ENCODE data around the gene SARNP. TPM values are rescaled to one million over a fixed set of nuclear protein-coding genes. Genes with fewer than 3 reads are reported as not detected.

Gene SARNP
- polyA plus RNA-seq, 1 experiment: 178 TPM

DNA sequence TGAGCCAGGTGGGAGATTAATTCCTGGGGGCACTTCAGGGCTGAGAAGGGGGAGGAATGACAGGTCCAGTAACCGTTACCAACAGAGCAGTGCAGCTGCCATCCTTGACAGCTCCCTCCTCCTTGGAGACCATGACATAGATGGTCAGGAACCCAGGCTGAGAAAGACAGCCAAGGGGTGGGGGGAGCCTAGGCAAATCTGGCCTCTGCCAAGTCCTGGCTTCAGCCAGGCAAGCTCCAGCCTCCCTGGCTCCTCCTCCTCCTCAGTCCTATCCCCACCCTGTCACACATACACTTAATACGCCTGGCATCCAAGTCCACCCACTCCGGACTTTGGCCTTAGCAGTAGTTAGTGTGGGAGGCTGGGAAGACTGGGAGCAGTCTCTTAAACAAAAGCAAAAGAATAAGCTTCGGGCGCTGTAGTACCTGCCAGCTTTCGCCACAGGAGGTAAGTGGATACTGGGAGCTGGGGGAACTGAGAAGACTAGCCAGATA lies 97.4 kb downstream of the SARNP start, which contains the start of gene RDH5:
Gene RDH5, plus strand, starts transcription at position 323 of the 494 bp plus-strand sequence. CDS start 792 bp downstream, outside the sequence.
- H3K27ac ChIP-seq (ENCODE audit: low read depth, low read length): peak within 1 kb of the TSS; percentile 79
- ChIA-PET CTCF (interaction anchor here (0.8 to 1.5 kb wide), 5 partner anchors 9 to 100 kb away, joined by 3 to 7 read pairs (median 4); partner anchors contain the start of gene CD63), POLR2A (interaction anchor here (0.6 to 3.2 kb wide), 2 partner anchors 10 to 121 kb away, joined by 3 to 17 read pairs; no protein-coding TSS in a partner anchor)
- no peaks in the 10 kb centered on the region for H3K27me3 ChIP-seq (ENCODE audit: control insufficient read depth, insufficient read depth, low read length)
- H3K9me3 ChIP-seq (ENCODE audit: control insufficient read depth, insufficient read depth, low read length): no peaks in the 10 kb centered on the region; the same call in 1 of the 2 replicates
- no peak for DNase-seq (ENCODE audit: low read depth, low spot score)
- 0 out of 2 replicates have a peak within 1 kb of the TSS, but pooled peaks have one; percentile 12 for H3K4me3 ChIP-seq (ENCODE audit: low read depth, low read length)
- TF ChIP-seq, protein P1, sequence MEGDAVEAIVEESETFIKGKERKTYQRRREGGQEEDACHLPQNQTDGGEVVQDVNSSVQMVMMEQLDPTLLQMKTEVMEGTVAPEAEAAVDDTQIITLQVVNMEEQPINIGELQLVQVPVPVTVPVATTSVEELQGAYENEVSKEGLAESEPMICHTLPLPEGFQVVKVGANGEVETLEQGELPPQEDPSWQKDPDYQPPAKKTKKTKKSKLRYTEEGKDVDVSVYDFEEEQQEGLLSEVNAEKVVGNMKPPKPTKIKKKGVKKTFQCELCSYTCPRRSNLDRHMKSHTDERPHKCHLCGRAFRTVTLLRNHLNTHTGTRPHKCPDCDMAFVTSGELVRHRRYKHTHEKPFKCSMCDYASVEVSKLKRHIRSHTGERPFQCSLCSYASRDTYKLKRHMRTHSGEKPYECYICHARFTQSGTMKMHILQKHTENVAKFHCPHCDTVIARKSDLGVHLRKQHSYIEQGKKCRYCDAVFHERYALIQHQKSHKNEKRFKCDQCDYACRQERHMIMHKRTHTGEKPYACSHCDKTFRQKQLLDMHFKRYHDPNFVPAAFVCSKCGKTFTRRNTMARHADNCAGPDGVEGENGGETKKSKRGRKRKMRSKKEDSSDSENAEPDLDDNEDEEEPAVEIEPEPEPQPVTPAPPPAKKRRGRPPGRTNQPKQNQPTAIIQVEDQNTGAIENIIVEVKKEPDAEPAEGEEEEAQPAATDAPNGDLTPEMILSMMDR (IDR thresholded peaks at IDR 0.05; ENCODE audit: low read depth, low read length): no peak

DNA sequence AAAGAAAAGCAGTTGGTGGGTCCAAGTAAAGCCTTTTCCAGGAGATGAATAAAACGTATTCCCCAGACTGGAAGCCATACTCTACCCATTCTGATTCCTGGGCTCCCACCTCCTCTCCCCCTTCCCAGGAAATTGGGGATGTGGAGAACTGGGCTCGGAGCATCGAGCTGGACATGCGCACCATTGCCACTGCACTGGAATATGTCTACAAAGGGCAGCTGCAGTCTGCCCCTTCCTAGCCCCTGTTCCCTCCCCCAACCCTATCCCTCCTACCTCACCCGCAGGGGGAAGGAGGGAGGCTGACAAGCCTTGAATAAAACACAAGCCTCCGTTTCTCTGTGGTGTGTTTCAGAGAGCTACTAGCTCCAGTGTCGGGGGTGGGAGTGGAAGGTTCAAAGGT lies 98.2 kb downstream of the SARNP start:
- POLR2A ChIA-PET: interaction anchor here (0.6 to 3.2 kb wide), 2 partner anchors 10 to 122 kb away, joined by 3 to 17 read pairs; no protein-coding TSS in a partner anchor
- Histone ChIP-seq H3K4me3 (ENCODE audit: low read depth, low read length) (no peak overlapping the region), H3K27ac (ENCODE audit: low read depth, low read length) (peak overlapping the region; percentile 79)

DNA sequence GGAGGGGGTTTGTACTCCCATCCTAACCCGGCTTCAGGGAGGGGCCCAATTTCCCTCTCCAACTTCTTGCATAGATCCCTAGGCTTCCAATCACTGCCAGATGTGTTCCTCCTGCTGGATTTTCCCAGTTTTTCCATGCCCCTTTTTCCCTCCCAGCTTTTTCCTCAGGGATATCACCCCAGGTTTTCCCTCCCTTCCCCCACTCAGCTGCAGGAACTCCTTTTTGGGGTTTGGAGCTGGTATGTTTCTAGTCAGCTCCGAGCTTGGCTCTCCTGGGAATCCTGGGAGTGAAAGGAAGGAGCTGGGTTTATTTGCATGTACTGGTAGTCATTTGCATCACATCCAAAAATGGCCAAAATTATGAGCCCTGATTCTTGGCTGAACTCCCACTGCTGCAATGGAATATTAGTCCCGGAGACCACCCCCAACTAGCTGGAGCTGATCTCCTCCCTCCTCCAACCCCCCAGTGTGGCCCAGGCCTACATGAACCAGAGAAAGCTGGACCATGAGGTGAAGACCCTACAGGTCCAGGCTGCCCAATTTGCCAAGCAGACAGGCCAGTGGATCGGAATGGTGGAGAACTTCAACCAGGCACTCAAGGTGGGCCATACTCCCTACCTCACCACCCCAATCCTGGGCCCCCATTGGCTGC lies 98.8 kb downstream of the SARNP start:
- no peak overlapping the region for H3K4me3 ChIP-seq (ENCODE audit: low read depth, low read length)
- H3K27ac ChIP-seq (ENCODE audit: low read depth, low read length): peak overlapping the region; percentile 79
- no peak for DNase-seq (ENCODE audit: low read depth, low spot score)

More for the DNA sequence above, 98.2 kb downstream of the SARNP start:
- DNase-seq (ENCODE audit: low read depth, low spot score): no peak
- CTCF ChIA-PET: interaction anchor here (1.1 to 1.5 kb wide), 2 partner anchors 10 to 19 kb away, joined by 4 to 5 read pairs; partner anchors contain the start of gene CD63
- TF ChIP-seq, protein P1 (IDR thresholded peaks at IDR 0.05; ENCODE audit: low read depth, low read length): no peak
- Histone ChIP-seq H3K27me3 (ENCODE audit: control insufficient read depth, insufficient read depth, low read length) (no peaks in the 10 kb centered on the region), H3K9me3 (ENCODE audit: control insufficient read depth, insufficient read depth, low read length) (no peaks in the 10 kb centered on the region; the same call in 1 of the 2 replicates)

GRCh38 chr12:55718015-55718414 lies 99.5 kb downstream of the SARNP start:
- ChIA-PET CTCF (no interaction called here), POLR2A (interaction anchor here (0.6 to 3.9 kb wide), 4 partner anchors 11 to 1357 kb away, joined by 3 to 20 read pairs (median 4); partner anchors contain the start of gene CD63)
- Histone ChIP-seq H3K4me3 (ENCODE audit: low read depth, low read length) (peak overlapping the region; percentile 27), H3K27ac (ENCODE audit: low read depth, low read length) (peak overlapping the region; percentile 79), H3K27me3 (ENCODE audit: control insufficient read depth, insufficient read depth, low read length) (no peaks in the 10 kb centered on the region), H3K9me3 (ENCODE audit: control insufficient read depth, insufficient read depth, low read length) (no peaks in the 10 kb centered on the region; the same call in 1 of the 2 replicates)
- no peak for DNase-seq (ENCODE audit: low read depth, low spot score)
- TF ChIP-seq, protein P1 (IDR thresholded peaks at IDR 0.05; ENCODE audit: low read depth, low read length): no peak

More for the DNA sequence above, 98.8 kb downstream of the SARNP start:
- TF ChIP-seq, protein P1 (IDR thresholded peaks at IDR 0.05; ENCODE audit: low read depth, low read length): no peak
- Histone ChIP-seq H3K9me3 (ENCODE audit: control insufficient read depth, insufficient read depth, low read length) (no peaks in the 10 kb centered on the region; the same call in 1 of the 2 replicates), H3K27me3 (ENCODE audit: control insufficient read depth, insufficient read depth, low read length) (no peaks in the 10 kb centered on the region)
- ChIA-PET POLR2A (interaction anchor here (3.9 kb wide), 1 partner anchor 11 kb away, joined by 20 read pairs; the partner anchor contains the start of gene CD63), CTCF (interaction anchor here (1.1 kb wide), 1 partner anchor 20 kb away, joined by 4 read pairs; no protein-coding TSS in a partner anchor)

All from AG04450 (cell line).